ENCODE measurements around the gene MTFR1L.

The MTFR1L gene

DNA sequence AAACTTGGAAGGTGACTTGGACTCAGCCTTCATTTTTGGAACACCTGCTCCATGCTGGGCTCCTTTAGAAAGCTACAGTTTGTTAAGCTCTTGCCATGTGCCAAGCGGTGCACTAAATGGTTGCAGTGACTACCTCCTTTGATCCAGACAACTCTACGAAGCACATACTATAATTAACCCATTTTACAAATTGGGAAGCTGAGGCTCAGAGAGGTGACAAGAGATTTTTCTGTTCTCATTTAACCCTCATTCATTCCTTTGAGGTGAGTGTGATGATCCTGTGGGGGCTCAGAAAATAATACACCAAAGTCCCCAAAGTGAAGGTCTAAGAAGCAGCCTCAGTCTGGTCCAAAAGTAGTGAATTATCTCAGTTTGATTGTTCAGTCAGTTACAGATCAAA is 57.4 kb downstream of the MTFR1L start:
- ATAC-seq (no peak), DNase-seq (no peak)
- no peaks in the 10 kb centered on the region for H3K9me3 Mint-ChIP-seq
- H3K4me3 Mint-ChIP-seq: no peak overlapping the region
- no peaks in the 10 kb centered on the region for H3K36me3 Mint-ChIP-seq (ENCODE audit: low read depth)
- peaks cover 10% of the 10 kb centered on the region for H3K27me3 Mint-ChIP-seq
- no peak overlapping the region for H3K27ac Mint-ChIP-seq
- peaks cover 13% of the 10 kb centered on the region for H3K4me1 Mint-ChIP-seq

DNA sequence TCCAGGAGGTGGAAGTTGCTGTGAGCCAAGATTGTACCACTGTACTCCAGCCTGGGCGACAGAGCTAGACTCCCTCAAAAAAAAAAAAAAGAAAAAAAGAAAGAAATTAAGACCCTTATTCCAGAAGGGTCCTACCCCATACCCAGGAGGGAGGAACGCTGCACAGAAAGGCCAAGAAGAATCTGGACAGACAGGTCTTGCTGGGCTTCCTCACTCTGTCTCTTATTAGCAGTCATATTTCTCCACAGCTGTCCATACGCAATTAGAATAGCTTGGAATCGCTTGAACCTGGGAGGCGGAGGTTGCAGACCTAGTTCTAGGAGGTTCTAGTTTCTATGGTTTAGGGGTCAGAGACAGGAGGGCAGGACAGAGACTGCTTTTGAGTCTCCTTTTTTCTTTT is 58.9 kb downstream of the MTFR1L start:
- no peak for DNase-seq
- no peaks in the 10 kb centered on the region for H3K9me3 Mint-ChIP-seq
- no peaks in the 10 kb centered on the region for H3K36me3 Mint-ChIP-seq (ENCODE audit: low read depth)
- peaks cover 8% of the 10 kb centered on the region for H3K4me1 Mint-ChIP-seq
- H3K27me3 Mint-ChIP-seq: peaks cover 10% of the 10 kb centered on the region
- no peak overlapping the region for H3K4me3 Mint-ChIP-seq
- no peak overlapping the region for H3K27ac Mint-ChIP-seq
- no peak for ATAC-seq

DNA sequence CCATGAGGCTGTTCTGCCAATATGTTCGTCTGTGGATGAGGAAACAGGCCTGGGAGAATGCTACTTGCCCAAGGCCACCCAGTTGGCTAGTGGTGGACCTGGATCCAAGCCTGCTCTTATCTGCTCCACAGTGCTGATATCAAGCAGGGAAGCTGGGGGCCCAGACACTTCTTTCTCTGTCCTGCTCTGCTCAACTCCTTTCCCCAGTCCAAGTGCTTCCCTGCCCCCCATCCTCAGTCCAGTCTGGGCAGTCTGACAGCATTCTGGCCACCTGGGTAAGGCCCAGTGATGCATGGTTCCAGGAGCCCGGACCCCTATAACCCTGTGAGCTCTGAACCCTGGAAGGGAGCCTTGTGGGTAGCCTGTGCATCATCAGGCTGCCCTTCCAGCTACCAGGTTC is 59.9 kb downstream of the MTFR1L start:
- H3K27ac Mint-ChIP-seq: no peak overlapping the region
- ATAC-seq (no peak), DNase-seq (no peak)
- peaks cover 6% of the 10 kb centered on the region for H3K4me1 Mint-ChIP-seq
- no peaks in the 10 kb centered on the region for H3K9me3 Mint-ChIP-seq
- no peak overlapping the region for H3K4me3 Mint-ChIP-seq
- H3K27me3 Mint-ChIP-seq: peaks cover 10% of the 10 kb centered on the region
- no peaks in the 10 kb centered on the region for H3K36me3 Mint-ChIP-seq (ENCODE audit: low read depth)

DNA sequence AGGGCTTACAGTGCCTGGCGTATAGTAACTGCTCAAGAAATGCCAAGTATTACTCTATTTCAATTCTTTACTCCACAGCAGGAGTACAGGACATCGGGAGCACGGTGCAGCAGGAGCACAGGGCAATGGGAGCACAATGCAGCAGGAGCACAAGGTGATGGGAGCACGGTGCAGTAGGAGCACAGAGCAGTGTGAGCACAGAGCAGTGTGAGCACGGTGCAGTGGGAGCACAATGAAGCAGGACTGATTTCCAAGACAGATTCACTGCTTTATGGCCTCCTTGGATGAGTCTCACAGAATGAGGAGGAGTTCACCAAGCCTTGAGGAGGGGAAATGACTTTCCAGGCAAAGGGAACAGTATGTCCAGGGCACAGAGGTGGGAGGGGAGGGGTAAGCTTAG is 60.8 kb downstream of the MTFR1L start:
- H3K4me1 Mint-ChIP-seq: peaks cover 2% of the 10 kb centered on the region
- H3K27ac Mint-ChIP-seq: no peak overlapping the region
- ATAC-seq (no peak), DNase-seq (no peak)
- no peaks in the 10 kb centered on the region for H3K9me3 Mint-ChIP-seq
- H3K4me3 Mint-ChIP-seq: no peak overlapping the region
- peaks cover 10% of the 10 kb centered on the region for H3K27me3 Mint-ChIP-seq
- no peaks in the 10 kb centered on the region for H3K36me3 Mint-ChIP-seq (ENCODE audit: low read depth)

DNA sequence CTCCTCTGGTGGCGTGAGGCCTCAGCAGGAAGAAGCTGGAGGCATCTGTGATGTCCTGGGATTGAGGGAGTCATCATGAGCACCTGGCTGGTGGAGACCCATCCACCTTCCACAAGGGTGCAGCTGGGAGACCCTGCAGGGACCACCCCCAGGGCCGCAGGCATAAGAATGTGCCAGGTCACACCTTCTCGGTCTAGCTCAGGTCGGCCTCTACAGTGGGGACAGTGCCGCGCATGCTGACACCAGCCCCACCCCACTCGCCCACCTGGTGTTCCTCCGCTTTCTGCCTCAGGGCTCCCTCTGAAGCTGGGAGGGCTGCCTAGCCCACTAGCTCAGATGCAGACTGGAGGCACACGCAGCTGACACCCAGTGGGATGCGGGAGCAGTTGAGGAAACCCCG is 61.5 kb downstream of the MTFR1L start:
- no peaks in the 10 kb centered on the region for H3K36me3 Mint-ChIP-seq (ENCODE audit: low read depth)
- ATAC-seq: no peak
- no peak overlapping the region for H3K27ac Mint-ChIP-seq
- H3K27me3 Mint-ChIP-seq: peaks cover 7% of the 10 kb centered on the region
- H3K9me3 Mint-ChIP-seq: no peaks in the 10 kb centered on the region
- no peak for DNase-seq
- H3K4me1 Mint-ChIP-seq: no peaks in the 10 kb centered on the region
- no peak overlapping the region for H3K4me3 Mint-ChIP-seq

Measured in activated naive CD8-positive, alpha-beta T cell treated with anti-CD3 and anti-CD28 coated beads, Interleukin-2, amount 50 U/mL, for 24 hours (primary cell).